HL-60 (cell line): ENCODE measurements around the gene CD300LF.
A peak's percentile ranks its signal among the peaks of the same experiment; 100 is the strongest.

Experiments
- DNase-seq, 2 experiments: peaks; one replicate each; pipeline ENCODE4 v3.0.0-alpha.2; 2010 to 2020; ENCODE audit warnings: low read depth in 1 of 2, low spot score in 1 of 2
- H3K27ac ChIP-seq: fragments of 250-450 bp; sonication (Bioruptor Pico); replicated peaks from 2 replicates; pipeline ENCODE4 v1.5.1; 2020; ENCODE audit warnings: mild to moderate bottlenecking, moderate library complexity
- H3K27me3 ChIP-seq: fragments of 250-450 bp; sonication (Bioruptor Pico); 2 replicates; pipeline ENCODE4 v1.5.1; 2021; ENCODE audit warnings: mild to moderate bottlenecking, moderate library complexity; ENCODE audit not compliant: insufficient read depth, poor library complexity, severe bottlenecking
- H3K4me3 ChIP-seq: replicated peaks from 2 replicates; pipeline ENCODE4 v1.5.1; 2011; ENCODE audit warnings: mild to moderate bottlenecking, control low read depth, low read length; ENCODE audit not compliant: insufficient read depth
- CTCF ChIP-seq: IDR thresholded peaks from one replicate; pipeline ENCODE4 v1.5.1; 2011; ENCODE audit warnings: low read length, control low read depth, inconsistent platforms; ENCODE audit not compliant: insufficient read depth
- GABPA ChIP-seq: IDR thresholded peaks from 2 replicates; pipeline ENCODE4 v1.6.1; 2012; ENCODE audit warnings: low read depth
- POLR2AphosphoS5 ChIP-seq: IDR thresholded peaks from 2 replicates; pipeline ENCODE4 v1.6.1; 2012; ENCODE audit warnings: low read depth
- REST ChIP-seq: IDR thresholded peaks from 2 replicates; pipeline ENCODE4 v1.6.1; 2012; ENCODE audit warnings: low read depth; ENCODE audit not compliant: insufficient replicate concordance
- SPI1 ChIP-seq: IDR thresholded peaks from 2 replicates; pipeline ENCODE4 v1.6.1; 2012; ENCODE audit warnings: low read depth, mild to moderate bottlenecking, borderline replicate concordance

CD300LF gene

GRCh38 chr17:74732042-74732867, 19.5 kb upstream of the CD300LF start:
- H3K4me3 ChIP-seq = no peak overlapping the region
- TF ChIP-seq GABPA = no peak
- no peak for TF ChIP-seq SPI1
- no peak for TF ChIP-seq POLR2AphosphoS5
- no peak for TF ChIP-seq REST
- no peak for TF ChIP-seq CTCF
- no peaks in the 10 kb centered on the region for H3K27me3 ChIP-seq
- no peak for DNase-seq
- no peak overlapping the region for H3K27ac ChIP-seq

- Histone ChIP-seq H3K27ac (no peak overlapping the region), H3K4me3 (no peak overlapping the region), H3K27me3 (no peaks in the 10 kb centered on the region)
- no peak for DNase-seq
- TF ChIP-seq CTCF = no peak
- TF ChIP-seq POLR2AphosphoS5 = no peak
- TF ChIP-seq REST = no peak
- TF ChIP-seq GABPA = no peak
- no peak for TF ChIP-seq SPI1
Measured at GRCh38 chr17:74731347-74731605, 18.6 kb upstream of the CD300LF start.

- no peak overlapping the region for H3K4me3 ChIP-seq
Measured at GRCh38 chr17:74730491-74731346, 18.0 kb upstream of the CD300LF start.

More at GRCh38 chr17:74730491-74731346, 18.0 kb upstream of the CD300LF start:
- peak in 1 of 2 experiments; percentile 43 for DNase-seq
- Histone ChIP-seq H3K27me3 (no peaks in the 10 kb centered on the region), H3K27ac (no peak overlapping the region)
- no peak for TF ChIP-seq REST
- TF ChIP-seq CTCF = no peak
- no peak for TF ChIP-seq POLR2AphosphoS5
- TF ChIP-seq SPI1 = no peak
- TF ChIP-seq GABPA = no peak
